ENCODE results near the gene XPO6. TPM values are rescaled to one million over a fixed set of nuclear protein-coding genes. Genes with fewer than 3 reads are reported as not detected.
A peak's percentile ranks its signal among the peaks of the same experiment; 100 is the strongest.

The XPO6 gene
- total and polyA plus RNA-seq, 2 of the 13 experiments (the other 11 are each of a cell fraction or from before 2014, with no cell fraction given) = 109 to 129 TPM

DNA sequence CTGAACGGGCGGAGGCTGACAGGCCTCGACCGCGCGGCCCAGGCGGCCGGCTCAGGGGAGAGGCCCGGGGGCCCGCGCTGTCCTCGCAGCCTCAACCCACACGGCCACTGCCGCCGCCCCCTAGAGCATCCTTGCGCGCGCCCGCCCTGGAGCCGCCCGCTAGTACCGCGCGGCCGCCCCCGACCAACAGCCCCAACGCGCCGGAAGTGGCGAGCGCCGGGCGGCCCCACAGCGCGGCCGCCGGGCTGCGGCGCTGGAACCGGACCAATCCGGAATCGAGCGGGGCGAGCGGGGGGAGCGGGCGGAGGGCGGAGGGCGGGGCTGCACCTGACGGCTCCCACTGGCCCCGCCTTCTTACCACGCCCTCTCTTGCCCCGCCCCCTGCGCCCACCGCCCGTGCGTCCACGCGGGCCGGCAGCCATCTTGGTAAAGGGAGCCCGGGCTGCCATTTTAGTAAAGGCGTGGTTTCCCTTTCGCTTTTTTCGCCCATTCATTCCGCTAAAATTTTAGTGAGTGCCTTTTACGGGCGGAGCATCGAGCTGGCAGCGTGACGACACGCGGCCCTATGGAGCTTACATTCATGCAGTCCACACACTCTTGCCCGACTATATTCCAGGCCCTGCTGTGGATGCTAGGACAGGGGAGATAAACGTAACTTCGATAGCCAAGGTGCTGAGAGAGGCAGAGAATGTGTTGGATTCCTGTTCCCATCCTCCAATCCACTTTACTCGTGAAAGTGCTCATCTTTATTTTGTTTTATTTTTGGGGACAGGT lies at the start of gene XPO6 (continued):
- TF ChIP-seq TOPORS (CRISPR knock-in tag; IDR thresholded peaks at IDR 0.05) = peak; percentile 92; the same call in 1 of the 2 replicates
- TF ChIP-seq ZNF143 (CRISPR knock-in tag; IDR thresholded peaks at IDR 0.05) = peak; percentile 72; the same call in 1 of the 2 replicates

DNA sequence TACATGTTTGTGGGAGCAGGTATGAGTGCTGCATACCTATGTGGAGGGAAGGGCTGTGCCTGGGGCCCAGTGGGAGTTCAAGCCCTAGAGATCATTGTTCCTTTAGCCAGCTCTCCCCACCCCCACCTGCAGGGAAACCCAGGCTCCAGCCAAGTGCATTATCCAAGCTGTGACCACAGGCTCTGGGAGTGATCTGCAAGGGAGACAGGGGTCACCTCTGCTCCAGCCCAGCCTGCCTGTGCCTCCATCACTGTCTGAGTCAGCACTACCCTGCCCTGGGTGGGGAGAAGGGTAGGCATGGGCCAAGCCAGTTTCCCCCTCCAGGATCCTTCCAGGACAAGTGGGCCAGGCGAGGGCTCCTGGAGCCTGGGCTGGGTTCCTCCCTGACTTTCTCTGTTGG lies 48.4 kb upstream of the XPO6 start:
- TF ChIP-seq DPF2 (CRISPR knock-in tag; IDR thresholded peaks at IDR 0.05; ENCODE audit: borderline replicate concordance, low read depth) (no peak), POLR2AphosphoS2 (IDR thresholded peaks at IDR 0.05; ENCODE audit: low read depth, low read length) (no peak), RARG (CRISPR knock-in tag; IDR thresholded peaks at IDR 0.05; ENCODE audit: low read depth) (no peak), ZNF562 (CRISPR knock-in tag; IDR thresholded peaks at IDR 0.05; ENCODE audit: borderline replicate concordance) (no peak), ADNP (CRISPR knock-in tag; IDR thresholded peaks at IDR 0.05) (no peak), DMAP1 (CRISPR knock-in tag; IDR thresholded peaks at IDR 0.05) (no peak)
- TF ChIP-seq, protein P1, sequence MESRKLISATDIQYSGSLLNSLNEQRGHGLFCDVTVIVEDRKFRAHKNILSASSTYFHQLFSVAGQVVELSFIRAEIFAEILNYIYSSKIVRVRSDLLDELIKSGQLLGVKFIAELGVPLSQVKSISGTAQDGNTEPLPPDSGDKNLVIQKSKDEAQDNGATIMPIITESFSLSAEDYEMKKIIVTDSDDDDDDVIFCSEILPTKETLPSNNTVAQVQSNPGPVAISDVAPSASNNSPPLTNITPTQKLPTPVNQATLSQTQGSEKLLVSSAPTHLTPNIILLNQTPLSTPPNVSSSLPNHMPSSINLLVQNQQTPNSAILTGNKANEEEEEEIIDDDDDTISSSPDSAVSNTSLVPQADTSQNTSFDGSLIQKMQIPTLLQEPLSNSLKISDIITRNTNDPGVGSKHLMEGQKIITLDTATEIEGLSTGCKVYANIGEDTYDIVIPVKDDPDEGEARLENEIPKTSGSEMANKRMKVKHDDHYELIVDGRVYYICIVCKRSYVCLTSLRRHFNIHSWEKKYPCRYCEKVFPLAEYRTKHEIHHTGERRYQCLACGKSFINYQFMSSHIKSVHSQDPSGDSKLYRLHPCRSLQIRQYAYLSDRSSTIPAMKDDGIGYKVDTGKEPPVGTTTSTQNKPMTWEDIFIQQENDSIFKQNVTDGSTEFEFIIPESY (CRISPR knock-in tag; IDR thresholded peaks at IDR 0.05) = no peak
- Histone ChIP-seq H3K9ac (ENCODE audit: insufficient read depth, low read depth, low read length) (no peak overlapping the region), H4K20me1 (ENCODE audit: insufficient read depth, low read length) (no peaks in the 10 kb centered on the region), H3K27me3 (ENCODE audit: control insufficient read depth in 1 of 2, insufficient read depth in 2 of 2, low read length in 2 of 2) (peaks cover 8 to 49% of the 10 kb centered on the region in 2 experiments; a peak in 4 of 5 replicates), H3K4me3 (replicated peaks in 1 of 3; ENCODE audit: insufficient read depth in 1 of 3, low read depth in 2 of 3, low read length in 3 of 3) (no peak overlapping the region), H3K4me2 (ENCODE audit: low read depth, low read length) (no peak overlapping the region), H3K4me1 (ENCODE audit: insufficient read depth, low read length) (0 out of 2 replicates have a peak, but pooled peaks cover 6% of the 10 kb centered on the region), H3K27ac (ENCODE audit: extremely low read length, insufficient read depth, low read length) (no peak overlapping the region), H3K36me3 (replicated peaks in 1 of 2; ENCODE audit: control insufficient read depth in 1 of 2, insufficient read depth in 2 of 2, low read length in 2 of 2) (no peaks in the 10 kb centered on the region), H2AFZ (ENCODE audit: low read length) (no peak overlapping the region), H3K79me2 (ENCODE audit: insufficient read depth, low read length) (no peaks in the 10 kb centered on the region), H3K9me3 (ENCODE audit: low read length) (no peaks in the 10 kb centered on the region)
- 14% methylated on average over 1 of the region's 1 CpG for WGBS (ENCODE audit: low lambda C conversion rate)
- in situ Hi-C loops (cut with HindIII; ENCODE audit: extremely low pct_ligation_motif_present, low pct_unique_long_range_greater_than_20kb) (no loop called here), intact Hi-C loops (cut with micrococcal nuclease; ENCODE audit: unreplicated experiment) (no loop called here)
- ATAC-seq (no peak), DNase-seq (ENCODE audit: low spot score) (no peak), FAIRE-seq (no peak)
- ChIA-PET POLR2A (no interaction called here), CTCF (ENCODE audit: low intra/inter-chr PET ratio, low total read pairs) (no interaction called here)
- no TSS peak for BruUV-seq (replicated peaks)
